NCI-H1417 (cell line): ENCODE data around the gene WDR18.

Experiments used
- DNase-seq, 3 experiments: peaks; one replicate each; lab custom pipeline; 2025; lab: John Stamatoyannopoulos, UW

WDR18 gene

DNA sequence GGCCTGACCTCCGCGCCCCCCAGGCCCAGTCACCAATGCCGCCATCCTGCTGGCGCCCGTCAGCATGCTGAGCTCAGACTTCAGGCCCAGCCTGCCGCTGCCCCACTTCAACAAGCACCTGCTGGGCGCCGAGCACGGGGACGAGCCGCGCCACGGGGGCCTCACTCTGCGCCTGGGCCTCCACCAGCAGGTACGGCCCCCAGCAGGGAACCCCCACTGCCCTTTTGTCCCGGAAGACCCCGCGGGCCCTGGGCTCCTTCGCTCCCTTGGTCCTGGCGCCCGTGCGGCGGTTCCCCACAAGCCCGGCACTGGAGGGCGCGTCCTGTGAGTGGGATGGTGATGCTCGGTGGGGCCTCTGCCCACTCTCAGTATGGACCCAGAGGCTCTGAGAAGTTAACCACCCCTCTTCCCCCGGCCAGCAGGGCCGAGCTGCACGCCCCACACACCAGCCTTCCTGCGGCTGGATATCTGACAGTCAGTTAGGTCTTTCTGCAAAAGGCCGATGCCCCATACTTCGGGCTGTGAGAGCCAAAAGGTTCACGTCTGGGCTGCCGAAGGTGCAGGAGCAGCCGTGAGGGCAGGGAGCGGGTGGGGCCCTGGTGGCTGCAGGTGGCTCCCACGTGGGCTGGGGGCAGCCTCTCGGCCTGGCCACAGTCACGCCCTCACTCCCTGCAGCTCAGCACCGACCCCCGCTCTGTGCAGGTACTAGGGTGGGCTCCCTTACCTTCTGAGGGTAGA is 8.0 kb downstream of the WDR18 start:
- no peak for DNase-seq

DNA sequence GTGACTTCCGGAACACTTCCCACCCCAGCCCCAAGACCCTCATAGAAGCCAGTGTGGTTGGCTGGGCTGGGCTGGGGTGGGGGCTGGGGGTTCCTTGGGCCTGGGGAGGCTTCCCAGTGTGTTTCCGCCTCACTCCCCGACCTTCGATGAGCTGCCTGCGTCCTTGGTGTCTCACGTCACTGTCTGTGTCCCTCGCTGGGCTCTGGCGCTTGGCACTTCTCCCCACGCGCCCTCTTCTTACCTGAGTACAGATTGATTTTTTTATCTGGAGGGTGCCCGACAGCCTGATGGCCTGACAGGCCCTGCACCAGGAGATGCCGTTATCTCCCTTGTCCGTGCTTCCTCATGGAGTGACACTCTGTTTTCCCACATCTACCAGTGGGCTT is 8.5 kb downstream of the WDR18 start:
- no peak for DNase-seq

DNA sequence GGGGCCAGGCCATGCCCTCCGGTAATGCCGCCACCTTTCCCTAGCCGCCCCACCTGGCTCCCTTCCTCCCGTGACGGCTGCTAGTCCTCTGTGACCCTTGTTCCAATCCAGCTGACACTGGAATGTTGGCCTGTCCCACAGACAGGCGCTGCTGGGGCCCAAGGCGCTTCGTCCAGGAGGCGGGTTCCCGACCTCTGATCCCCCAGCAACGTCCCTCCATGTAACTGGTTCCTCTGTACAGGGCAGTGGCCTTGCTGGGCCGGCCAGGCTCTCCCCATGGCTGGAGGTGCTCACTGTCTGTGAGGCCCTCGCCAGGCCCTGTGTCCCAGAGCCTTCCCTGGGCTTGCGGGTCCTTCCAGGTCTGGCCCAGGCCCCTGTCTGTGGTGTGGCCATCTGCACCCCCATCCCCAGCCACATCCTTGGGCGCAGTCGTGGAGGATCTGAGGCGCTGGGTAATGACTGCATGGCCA is 9.3 kb downstream of the WDR18 start:
- no peak for DNase-seq

DNA sequence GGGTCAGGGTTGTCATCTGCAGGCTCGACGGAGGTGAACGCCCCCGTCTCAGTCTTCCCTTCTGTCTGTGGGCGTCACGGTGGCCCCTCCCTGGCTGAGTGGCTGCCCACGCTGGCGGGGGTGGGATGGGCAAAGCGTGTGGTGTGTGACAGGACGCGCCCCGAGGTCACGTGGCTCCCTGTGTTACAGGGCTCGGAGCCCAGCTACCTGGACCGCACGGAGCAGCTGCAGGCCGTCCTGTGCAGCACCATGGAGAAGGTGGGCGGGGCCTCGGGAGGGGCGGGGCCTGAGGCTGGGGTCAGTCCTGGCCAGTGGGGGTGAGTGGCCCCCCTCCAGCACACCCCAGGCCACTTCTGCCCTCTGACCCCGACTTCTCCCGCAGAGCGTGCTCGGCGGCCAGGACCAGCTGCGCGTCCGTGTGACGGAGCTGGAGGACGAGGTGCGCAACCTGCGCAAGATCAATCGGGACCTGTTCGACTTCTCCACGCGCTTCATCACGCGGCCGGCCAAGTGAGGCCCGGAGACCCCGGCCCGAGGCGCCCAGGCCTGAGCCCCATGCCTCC is 9.8 kb downstream of the WDR18 start:
- no peak for DNase-seq

DNA sequence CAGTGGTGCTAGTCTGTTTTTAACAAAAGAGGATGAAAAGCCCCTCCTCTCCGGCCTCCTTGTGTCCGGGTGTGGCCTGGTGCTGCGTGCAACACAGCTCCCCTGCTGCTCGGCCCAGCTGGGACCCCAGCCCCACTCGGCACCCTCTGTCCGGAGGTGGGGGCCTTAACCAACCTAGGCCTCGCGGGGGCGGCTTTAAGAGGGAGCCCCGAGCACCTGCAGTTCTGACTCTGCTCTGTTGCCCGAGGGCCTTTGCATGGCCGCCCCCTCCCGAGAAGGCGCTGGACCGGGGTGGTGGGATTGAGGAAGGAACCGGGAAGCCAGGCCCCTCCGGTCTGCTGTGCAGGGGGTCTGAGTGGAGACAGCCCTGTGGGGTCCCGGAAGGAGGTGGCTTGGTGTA is 10.4 kb downstream of the WDR18 start:
- no peak for DNase-seq

DNA sequence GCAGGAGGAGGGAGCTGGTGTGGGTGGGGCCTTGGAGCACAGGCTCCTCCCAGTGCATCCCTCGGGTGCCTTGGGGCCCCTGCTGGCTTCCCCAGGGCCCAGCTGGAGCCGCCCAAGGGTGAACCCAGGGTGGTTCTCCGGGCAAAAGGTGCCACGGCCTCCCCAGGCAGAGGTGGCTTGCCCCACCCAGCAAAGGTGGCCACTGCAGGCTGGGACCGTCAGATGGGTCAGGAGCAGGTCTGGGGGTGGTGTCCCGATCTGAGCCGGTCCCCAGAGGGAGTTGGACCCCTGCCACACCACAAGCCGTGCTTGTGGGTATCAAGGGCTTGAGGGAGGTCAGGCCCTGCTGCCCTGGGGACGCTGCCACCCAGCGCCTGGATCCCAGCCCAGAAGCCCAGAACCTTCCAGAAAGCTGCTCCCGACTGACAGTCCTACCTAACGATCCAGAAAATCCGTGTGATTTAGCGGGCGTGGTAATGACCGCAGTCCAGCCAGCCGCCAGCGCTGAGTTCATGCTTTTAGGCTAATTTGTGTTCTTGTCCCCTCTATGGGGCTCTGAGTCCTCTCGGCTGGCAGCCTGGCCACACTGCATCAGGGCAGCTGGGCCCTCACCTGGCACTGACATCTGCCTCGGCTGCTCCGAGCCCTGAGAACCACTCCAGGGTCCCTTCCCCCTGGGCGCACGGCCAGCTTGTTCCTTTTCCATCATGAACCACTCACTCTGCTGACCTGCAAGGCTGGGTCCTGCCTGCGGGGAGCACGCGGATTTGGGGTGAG is 11.1 kb downstream of the WDR18 start:
- DNase-seq, result peak in 1 of 3 experiments; percentile 64

DNA sequence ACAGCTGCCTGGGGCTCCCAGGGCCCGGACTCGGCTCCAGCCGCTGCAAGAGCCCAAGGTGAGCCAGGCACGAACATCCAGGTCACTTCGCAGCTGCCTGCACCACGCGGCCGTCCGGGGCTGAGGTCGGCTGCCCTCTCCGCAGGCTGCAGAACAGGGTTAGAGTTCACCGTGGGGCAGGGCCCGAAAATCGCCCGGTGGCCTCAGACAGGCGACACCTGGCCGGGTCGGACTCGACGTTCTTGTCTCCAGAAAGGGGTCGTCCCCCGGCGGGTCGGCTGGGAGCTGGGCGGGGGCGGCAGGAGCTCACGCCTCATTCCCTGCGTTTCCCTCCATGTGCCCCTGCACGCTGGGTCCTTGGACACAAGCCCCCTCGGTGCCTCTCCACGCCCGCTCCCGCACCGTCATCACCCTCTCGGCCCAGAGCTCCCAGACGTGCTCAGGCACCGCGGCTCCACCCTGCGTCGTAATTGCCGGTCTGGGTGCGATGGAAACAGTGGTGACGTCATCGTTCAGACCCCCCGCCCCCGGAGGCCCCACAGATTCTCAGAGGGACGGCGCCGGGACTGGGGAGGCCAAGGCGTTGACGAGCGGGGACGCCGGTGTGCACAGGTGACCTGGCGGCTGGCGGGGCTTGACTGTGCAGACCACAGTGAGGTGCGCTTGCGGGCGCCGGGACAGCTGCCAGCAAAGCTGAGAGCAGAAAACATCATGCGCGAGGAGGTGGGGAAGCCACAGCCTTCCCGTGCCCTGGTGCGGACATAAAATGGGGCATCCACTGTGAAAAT is 12.1 kb downstream of the WDR18 start:
- peak in 2 of 3 experiments; percentile 84 to 89 for DNase-seq

DNA sequence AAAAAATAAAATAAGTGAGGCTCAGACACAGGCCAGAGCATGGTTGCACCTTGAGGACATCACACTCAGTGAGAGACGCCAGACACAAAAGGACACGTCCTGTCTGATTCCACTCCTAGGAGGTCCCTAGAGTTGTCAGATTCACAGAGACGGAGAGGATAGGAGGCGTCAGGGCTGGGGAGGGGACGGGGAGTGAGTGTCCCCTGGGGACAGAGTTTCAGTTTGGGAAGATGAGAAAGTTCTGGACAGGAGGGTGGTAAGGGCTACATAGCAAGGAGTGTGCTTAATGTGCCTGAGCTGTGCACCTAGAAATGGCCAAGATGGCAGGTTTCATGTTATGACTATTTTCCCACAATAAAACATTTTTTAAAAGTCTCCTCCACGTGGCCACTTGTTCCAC is 13.9 kb downstream of the WDR18 start:
- DNase-seq, result no peak

DNA sequence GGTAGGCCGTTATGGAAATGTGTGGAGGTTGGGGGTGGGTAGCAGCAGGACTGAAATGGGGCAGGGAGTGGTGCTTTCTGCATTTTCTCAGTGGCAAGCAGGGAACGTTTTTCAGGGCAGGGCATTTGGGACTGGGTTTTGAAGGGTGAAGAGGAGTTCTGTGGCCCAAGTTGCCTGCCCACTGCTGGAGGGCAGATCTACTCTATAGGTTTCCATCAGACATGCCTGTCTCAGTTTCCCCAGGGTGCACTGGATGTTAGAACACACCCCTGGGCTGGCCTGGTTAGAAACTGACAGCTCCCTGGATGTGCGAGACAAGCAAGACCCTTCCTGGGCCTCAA is 15.2 kb downstream of the WDR18 start:
- DNase-seq, result no peak

DNA sequence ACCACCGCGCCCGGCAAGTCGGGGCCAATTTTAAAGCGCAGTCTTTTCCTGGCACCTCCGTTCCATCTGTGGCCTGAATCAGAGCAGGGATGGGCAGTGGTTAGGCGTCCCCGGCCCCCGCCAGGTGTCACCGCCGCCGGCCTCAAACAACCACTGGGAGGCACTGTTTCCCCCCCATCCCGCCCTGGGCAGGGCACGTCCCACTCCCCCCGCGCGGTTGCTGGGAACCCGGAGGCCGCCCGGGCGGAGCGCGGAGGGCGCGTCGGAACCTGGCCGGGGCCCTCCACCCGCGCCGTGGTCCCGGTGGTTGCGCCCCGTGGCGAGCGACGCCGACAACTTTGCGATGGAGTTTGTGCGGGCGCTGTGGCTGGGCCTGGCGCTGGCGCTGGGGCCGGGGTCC is 15.9 kb downstream of the WDR18 start, which contains the start of gene GRIN3B:
GRIN3B (plus strand) TSS at position 325 of the 400 bp plus-strand sequence; CDS start at position 344, 19 bp downstream.
- peak in 2 of 3 experiments; percentile 39 to 48 for DNase-seq

DNA sequence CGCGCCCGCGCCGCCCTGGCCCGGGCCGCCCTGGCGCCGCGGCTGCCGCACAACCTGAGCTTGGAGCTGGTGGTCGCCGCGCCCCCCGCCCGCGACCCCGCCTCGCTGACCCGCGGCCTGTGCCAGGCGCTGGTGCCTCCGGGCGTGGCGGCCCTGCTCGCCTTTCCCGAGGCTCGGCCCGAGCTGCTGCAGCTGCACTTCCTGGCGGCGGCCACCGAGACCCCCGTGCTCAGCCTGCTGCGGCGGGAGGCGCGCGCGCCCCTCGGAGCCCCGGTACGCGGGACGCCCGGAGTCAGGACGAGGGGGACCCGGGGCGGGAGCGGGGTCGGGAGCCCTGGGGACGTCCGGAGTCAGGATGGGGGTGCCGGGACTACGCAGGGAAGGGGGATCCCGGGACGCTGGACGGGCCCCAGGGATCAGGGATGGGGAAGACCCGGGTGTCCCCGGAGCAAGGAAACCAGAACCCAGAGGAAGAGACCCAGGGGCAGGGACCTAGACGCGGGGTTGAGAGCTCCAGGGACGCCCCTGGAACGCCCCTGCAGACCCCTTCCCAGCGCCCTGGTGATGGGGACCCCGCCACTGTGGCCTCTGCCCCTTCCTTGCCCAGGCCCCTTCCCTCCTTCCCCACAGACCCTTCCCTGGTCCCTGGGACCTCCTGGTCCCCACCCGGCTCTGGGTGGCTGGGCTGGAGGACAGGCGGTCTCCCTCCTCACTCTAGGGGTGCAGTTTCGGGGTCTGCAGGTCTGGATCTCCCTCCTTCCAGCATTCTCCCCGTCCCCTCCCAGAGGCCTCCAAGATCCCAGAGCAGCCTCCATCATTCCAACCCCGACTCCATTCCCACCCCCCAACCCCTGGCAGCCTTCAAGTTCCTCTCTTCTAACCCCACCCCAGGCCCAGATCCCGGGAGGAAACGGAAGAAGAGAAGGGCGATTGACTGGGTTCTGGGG is 16.7 kb downstream of the WDR18 start:
- peak in 1 of 3 experiments; percentile 61 for DNase-seq

DNA sequence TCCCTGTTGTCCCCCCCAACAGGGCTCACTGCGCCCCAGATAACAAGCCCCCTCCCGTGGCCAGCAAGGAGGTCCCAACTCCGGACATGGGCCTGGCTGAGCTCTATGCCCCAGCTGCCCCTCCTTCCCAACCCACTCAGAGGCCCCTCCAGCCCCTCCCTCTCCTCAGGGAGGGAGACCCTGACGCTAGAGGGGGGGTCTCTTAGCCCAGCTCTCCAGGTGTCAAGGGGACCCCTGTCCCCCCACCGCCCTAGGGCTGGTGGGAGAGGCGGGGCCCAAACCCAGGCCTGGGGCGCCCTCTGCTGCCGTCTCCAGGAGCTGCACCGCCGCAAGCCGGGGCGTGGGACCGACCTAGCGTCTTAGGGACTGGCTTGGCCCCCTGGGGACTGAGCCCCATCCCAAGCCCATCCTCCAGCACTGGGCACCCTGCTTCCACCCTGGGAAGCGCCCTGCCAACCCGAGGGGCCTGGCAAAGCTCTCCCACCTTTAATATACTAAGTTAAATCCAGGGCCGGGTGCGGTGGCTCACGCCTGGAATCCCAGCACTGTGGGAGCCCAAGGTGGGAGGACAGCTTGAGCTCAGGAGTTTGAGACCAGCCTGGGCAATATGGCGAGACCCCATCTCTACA is 17.5 kb downstream of the WDR18 start:
- peak; percentile 39 to 68 (median 62) for DNase-seq

DNA sequence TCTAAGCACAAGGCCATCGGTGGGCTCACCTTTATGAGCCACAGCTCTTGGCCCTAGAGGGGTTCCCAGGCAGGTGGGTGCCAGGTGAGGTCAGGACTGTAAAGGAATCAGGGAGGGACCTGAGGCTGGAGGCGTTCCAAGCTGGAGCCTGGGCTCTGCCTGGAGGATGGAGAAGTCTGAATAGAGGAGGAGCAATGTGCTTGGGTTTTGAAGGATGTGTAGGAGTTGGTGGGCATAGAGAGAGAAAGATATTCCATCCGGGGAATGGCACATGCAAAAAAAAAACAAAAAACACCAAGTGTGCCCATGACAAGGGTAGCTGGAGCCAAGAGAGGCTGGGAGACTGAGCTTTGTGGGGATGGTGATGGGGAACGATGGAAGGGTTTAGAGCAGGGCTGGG is 18.5 kb downstream of the WDR18 start:
- no peak for DNase-seq

DNA sequence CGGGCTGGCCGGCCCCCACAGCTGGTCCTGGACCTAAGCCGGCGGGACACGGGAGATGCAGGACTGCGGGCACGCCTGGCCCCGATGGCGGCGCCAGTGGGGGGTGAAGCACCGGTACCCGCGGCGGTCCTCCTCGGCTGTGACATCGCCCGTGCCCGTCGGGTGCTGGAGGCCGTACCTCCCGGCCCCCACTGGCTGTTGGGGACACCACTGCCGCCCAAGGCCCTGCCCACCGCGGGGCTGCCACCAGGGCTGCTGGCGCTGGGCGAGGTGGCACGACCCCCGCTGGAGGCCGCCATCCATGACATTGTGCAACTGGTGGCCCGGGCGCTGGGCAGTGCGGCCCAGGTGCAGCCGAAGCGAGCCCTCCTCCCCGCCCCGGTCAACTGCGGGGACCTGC is 19.1 kb downstream of the WDR18 start:
- no peak for DNase-seq

DNA sequence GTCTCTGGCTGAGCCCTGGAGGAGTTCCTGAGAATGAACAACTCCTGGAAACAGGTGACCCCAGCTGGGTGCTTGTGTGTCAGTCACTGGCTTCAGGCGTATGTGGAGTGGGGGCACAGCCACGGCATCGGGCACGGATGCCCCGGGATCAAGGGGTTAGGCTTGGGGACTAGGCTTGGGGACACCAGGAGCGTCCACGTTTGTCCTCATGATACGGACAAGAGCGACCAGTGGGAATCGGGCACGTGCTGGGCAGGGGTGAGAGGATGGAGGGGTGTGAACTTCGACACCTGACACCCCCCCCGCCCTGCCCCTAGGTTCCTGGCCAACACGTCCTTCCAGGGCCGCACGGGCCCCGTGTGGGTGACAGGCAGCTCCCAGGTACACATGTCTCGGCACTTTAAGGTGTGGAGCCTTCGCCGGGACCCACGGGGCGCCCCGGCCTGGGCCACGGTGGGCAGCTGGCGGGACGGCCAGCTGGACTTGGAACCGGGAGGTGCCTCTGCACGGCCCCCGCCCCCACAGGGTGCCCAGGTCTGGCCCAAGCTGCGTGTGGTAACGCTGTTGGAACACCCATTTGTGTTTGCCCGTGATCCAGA is 20.2 kb downstream of the WDR18 start:
- no peak for DNase-seq

DNA sequence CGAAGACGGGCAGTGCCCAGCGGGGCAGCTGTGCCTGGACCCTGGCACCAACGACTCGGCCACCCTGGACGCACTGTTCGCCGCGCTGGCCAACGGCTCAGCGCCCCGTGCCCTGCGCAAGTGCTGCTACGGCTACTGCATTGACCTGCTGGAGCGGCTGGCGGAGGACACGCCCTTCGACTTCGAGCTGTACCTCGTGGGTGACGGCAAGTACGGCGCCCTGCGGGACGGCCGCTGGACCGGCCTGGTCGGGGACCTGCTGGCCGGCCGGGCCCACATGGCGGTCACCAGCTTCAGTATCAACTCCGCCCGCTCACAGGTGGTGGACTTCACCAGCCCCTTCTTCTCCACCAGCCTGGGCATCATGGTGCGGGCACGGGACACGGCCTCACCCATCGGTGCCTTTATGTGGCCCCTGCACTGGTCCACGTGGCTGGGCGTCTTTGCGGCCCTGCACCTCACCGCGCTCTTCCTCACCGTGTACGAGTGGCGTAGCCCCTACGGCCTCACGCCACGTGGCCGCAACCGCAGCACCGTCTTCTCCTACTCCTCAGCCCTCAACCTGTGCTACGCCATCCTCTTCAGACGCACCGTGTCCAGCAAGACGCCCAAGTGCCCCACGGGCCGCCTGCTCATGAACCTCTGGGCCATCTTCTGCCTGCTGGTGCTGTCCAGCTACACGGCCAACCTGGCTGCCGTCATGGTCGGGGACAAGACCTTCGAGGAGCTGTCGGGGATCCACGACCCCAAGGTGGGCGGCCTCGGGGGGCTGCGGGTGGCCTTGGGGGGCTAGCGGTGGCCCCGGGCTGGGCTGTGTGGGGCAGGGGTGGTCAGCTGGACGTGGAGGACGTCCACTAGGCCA is 20.9 kb downstream of the WDR18 start:
- no peak for DNase-seq

DNA sequence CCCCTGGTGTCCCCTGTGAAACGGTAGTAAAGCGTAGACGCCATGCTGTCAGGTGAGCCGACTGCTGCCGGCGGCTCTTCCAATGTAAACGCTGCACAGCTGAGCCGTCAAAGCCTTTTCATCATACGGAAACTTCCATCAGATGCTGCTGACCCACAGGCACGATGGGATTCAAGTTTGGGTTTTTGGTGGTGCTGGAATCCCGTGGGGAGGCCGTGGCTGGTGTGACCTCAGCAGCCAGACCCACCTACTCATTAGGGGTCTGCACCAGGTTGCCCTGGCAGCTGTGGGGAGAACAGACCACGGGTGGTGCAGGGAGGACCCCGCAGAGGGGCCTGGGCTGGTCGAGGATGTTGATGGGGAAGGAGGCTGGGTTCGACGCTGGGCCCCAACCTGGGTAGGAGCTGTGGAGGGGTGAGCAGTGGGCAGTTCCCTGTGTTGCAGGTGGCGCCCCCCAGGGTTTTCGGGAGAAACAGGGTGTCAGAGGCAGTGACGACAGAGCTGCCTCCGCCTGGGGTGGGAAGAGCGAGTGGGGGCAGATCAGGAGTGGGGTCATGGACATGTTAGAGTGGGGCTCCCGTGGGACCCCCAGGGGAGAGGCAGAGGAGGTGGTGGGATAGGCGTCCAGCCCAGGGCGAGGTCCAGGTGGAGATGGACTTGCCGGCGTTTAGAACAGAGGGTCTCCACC is 22.7 kb downstream of the WDR18 start:
- no peak for DNase-seq

DNA sequence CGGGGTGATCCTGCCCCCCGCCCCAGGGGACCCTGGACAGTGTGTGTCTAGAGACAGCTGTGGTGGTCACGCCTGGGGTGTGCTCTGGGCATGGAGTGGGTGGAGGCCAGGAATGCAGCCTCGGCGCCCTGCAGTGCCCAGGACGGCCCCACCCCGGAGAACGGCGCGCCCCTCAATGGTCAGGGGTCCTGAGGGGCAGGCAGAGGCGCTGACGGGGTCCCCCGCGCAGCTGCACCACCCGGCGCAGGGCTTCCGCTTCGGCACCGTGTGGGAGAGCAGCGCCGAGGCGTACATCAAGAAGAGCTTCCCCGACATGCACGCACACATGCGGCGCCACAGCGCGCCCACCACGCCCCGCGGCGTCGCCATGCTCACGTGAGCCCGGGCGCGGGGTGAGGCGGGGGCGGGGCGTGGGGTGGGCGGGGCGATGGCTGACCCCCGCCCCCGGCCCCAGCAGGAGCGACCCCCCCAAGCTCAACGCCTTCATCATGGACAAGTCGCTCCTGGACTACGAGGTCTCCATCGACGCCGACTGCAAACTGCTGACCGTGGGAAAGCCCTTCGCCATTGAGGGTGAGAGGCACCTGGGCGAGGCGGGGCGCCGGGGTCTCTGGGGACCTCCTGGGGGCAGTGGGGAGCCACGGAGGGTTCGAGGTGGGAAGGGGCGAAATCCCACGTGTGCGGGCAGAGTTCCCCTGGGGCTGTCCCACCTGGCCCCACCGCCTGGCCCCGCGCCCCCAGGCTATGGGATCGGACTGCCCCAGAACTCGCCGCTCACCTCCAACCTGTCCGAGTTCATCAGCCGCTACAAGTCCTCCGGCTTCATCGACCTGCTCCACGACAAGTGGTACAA is 23.5 kb downstream of the WDR18 start:
- no peak for DNase-seq
